K562 (cell line): ENCODE results near the gene CLSTN2. TPM values are rescaled to one million over a fixed set of nuclear protein-coding genes. Genes with fewer than 3 reads are reported as not detected.

Experiments used
- CTCF ChIP-seq, 3 experiments: IDR thresholded peaks in 2 of 3; conservative IDR thresholded peaks in 1 of 3; 2 replicates each; pipeline ENCODE4 v1.5.1; 2011 to 2012; ENCODE audit warnings: low read length in 3 of 3, mild to moderate bottlenecking in 3 of 3, control low read depth in 2 of 3, improper control_type of control experiment in 1 of 3, inconsistent platforms in 1 of 3, low read depth in 1 of 3, mixed read lengths in 1 of 3, moderate library complexity in 1 of 3; ENCODE audit not compliant: insufficient read depth in 2 of 3
- ESRRA ChIP-seq: fragments of 450-650 bp; IDR thresholded peaks from 2 replicates; pipeline ENCODE4 v1.6.1; 2014; ENCODE audit warnings: low read depth, mild to moderate bottlenecking, moderate library complexity, borderline replicate concordance
- GMEB1 ChIP-seq: fragments of 250-450 bp; sonication (Bioruptor Pico); IDR thresholded peaks from 2 replicates; pipeline ENCODE4 v1.4.0; 2020; ENCODE audit warnings: mild to moderate bottlenecking
- HMG20B ChIP-seq: fragments of 250-450 bp; sonication (Bioruptor Pico); IDR thresholded peaks from 2 replicates; pipeline ENCODE4 v1.5.0; 2021; ENCODE audit warnings: mild to moderate bottlenecking
- IRF1 ChIP-seq: sonication (generic); formaldehyde crosslinking; IDR thresholded peaks from 2 replicates; pipeline ENCODE4 v1.8.0; 2022; ENCODE audit warnings: missing genetic modification reagents, mild to moderate bottlenecking, borderline replicate concordance
- KLF13 ChIP-seq: fragments of 450-650 bp; IDR thresholded peaks from 2 replicates; pipeline ENCODE4 v1.6.1; 2016; ENCODE audit warnings: missing genetic modification characterization, low read depth, mild to moderate bottlenecking, missing compliant biosample characterization, moderate library complexity, borderline replicate concordance
- POLR2G ChIP-seq: fragments of 200-400 bp; formaldehyde crosslinking; IDR thresholded peaks from 2 replicates; pipeline ENCODE4 v1.6.1; 2017; ENCODE audit warnings: low read depth, mild to moderate bottlenecking, antibody characterized with exemption, low read length, moderate library complexity
- SIX5 ChIP-seq, 2 experiments: IDR thresholded peaks; 2 replicates each; pipeline ENCODE4 v1.6.1; 2011; ENCODE audit warnings: low read length in 2 of 2, borderline replicate concordance in 1 of 2, low read depth in 1 of 2, mild to moderate bottlenecking in 1 of 2, moderate library complexity in 1 of 2; ENCODE audit not compliant: insufficient read depth in 1 of 2
- SRSF3 ChIP-seq: fragments of 200-400 bp; formaldehyde crosslinking; IDR thresholded peaks from 2 replicates; pipeline ENCODE4 v1.6.1; 2016; ENCODE audit warnings: mild to moderate bottlenecking, low read length, moderate library complexity; ENCODE audit not compliant: insufficient read depth
- ZNF695 ChIP-seq: fragments of 450-650 bp; formaldehyde crosslinking; IDR thresholded peaks from 2 replicates; pipeline ENCODE4 v1.4.0; 2020; ENCODE audit warnings: mild to moderate bottlenecking, moderate library complexity
- polyA plus RNA-seq, 8 experiments: library from polyadenylated mRNA; depleted of rRNA in 4 of 8; stranded (reverse) in 5 of 8; unstranded in 3 of 8; fragments of >200 nt; fragmentation: Nextera tagmentation in 2 of 8; fragmentation: Illumina TruSeq in 1 of 8; extraction: Ambion mirVana in 2 of 8; extraction: Trizol in 1 of 8; gene quantifications; 2 replicates each; pipeline versions ENCODE4 v1.2.1 to v1.2.3, GENCODE V29; 2011 to 2014; ENCODE audit warnings: inconsistent platforms in 1 of 8, missing spikeins in 1 of 8
- total RNA-seq, 7 experiments: library from RNA; depleted of rRNA in 6 of 7; stranded (reverse); fragments of >200 nt in 6 of 7; fragmentation: Illumina TruSeq in 2 of 7; extraction: Trizol in 2 of 7; gene quantifications; 2 replicates each; pipeline versions ENCODE4 v1.2.1 to v1.2.3, GENCODE V29; 2011 to 2021; ENCODE audit warnings: low replicate concordance in 1 of 7

CLSTN2 gene
- total and polyA plus RNA-seq, 9 of the 15 experiments (the other 6 are each of a cell fraction or from before 2014, with no cell fraction given), result 0.02 to 0.04 (median 0.04) TPM; not detected in 6

- no peak for TF ChIP-seq ZNF695 (CRISPR knock-in tag)
- no peak for TF ChIP-seq CTCF (IDR thresholded peaks at IDR 0.05 in 2 of 3, conservative IDR thresholded peaks at IDR 0.05 in 1 of 3; ENCODE audit: insufficient read depth in 2 of 3, low read depth in 1 of 3, low read length in 3 of 3)
- TF ChIP-seq SIX5 (IDR thresholded peaks at IDR 0.05; ENCODE audit: borderline replicate concordance in 1 of 2, insufficient read depth in 1 of 2, low read depth in 1 of 2, low read length in 2 of 2), result no peak
- TF ChIP-seq KLF13 (tag), result no peak
- TF ChIP-seq IRF1, result no peak
- no peak for TF ChIP-seq HMG20B
- TF ChIP-seq POLR2G, result no peak
- no peak for TF ChIP-seq ESRRA
- TF ChIP-seq GMEB1 (CRISPR knock-in tag), result no peak
- no peak for TF ChIP-seq SRSF3
Observed at GRCh38 chr3:140292684-140293083, 357.7 kb downstream of the CLSTN2 start (continued).
